A673 (cell line): ENCODE data around the gene VMAC. TPM values are rescaled to one million over a fixed set of nuclear protein-coding genes. Genes with fewer than 3 reads are reported as not detected.
"Not testable (repeated sequence)": the region's sequence is repeated elsewhere in the genome, so short reads cannot be mapped to it uniquely, and the experiment has no call there.

Experiments
- BruUV-seq: library from RNA; stranded (reverse); fragments of 400-500 nt; replicated peaks from 2 replicates; lab custom pipeline; 2021; lab: Mats Ljungman, UMichigan
- CTCF ChIA-PET: fragments of 300-600 bp; sonication (Branson Sonifier 250); formaldehyde crosslinking; loops from one replicate; lab custom pipeline; 2022; ENCODE audit warnings: antibody characterized with exemption; lab: Charles Lee
- POLR2A ChIA-PET: fragments of 300-600 bp; sonication (Branson Sonifier 250); formaldehyde crosslinking; loops from one replicate; lab custom pipeline; 2022; ENCODE audit warnings: antibody characterized with exemption; ENCODE audit not compliant: low non-redundant PET; lab: Charles Lee
- DNase-seq: peaks from one replicate; pipeline ENCODE4 v3.0.0-alpha.2; 2015; ENCODE audit warnings: low spot score
- H3K27ac ChIP-seq: fragments of 200-600 bp; sonication (generic); 2 replicates; pipeline ENCODE4 v1.5.1; 2016; ENCODE audit warnings: mixed run types, low read depth, mild to moderate bottlenecking, mixed read lengths, antibody characterized with exemption, low read length; ENCODE audit not compliant: poor library complexity, severe bottlenecking
- H3K27me3 ChIP-seq: fragments of 200-600 bp; sonication (generic); replicated peaks from 2 replicates; pipeline ENCODE4 v1.6.1; 2017; ENCODE audit warnings: mixed run types, low read depth, mild to moderate bottlenecking, mixed read lengths, antibody characterized with exemption, low read length; ENCODE audit not compliant: insufficient read depth, poor library complexity
- H3K36me3 ChIP-seq: fragments of 200-600 bp; sonication (generic); 2 replicates; pipeline ENCODE4 v1.6.1; 2016; ENCODE audit warnings: mixed run types, mild to moderate bottlenecking, mixed read lengths, antibody characterized with exemption, low read length; ENCODE audit not compliant: insufficient read depth, poor library complexity, severe bottlenecking
- H3K4me1 ChIP-seq: fragments of 200-600 bp; sonication (generic); 2 replicates; pipeline ENCODE4 v1.6.1; 2017; ENCODE audit warnings: mixed run types, mild to moderate bottlenecking, mixed read lengths, antibody characterized with exemption, low read length; ENCODE audit not compliant: insufficient read depth, poor library complexity, severe bottlenecking
- H3K4me3 ChIP-seq: fragments of 200-600 bp; sonication (generic); 2 replicates; pipeline ENCODE4 v1.5.1; 2016; ENCODE audit warnings: low read depth, mixed run types, mild to moderate bottlenecking, mixed read lengths, low read length; ENCODE audit not compliant: poor library complexity, severe bottlenecking
- H3K9me3 ChIP-seq: fragments of 200-600 bp; sonication (generic); 2 replicates; pipeline ENCODE4 v1.6.1; 2016; ENCODE audit warnings: mixed run types, low read depth, mild to moderate bottlenecking, mixed read lengths, antibody characterized with exemption, low read length; ENCODE audit not compliant: poor library complexity, severe bottlenecking
- CTCF ChIP-seq: fragments of 300-800, 200-600 bp; sonication (generic); conservative IDR thresholded peaks from 2 replicates; pipeline ENCODE4 v1.5.1; 2017; ENCODE audit warnings: low read depth, mild to moderate bottlenecking, antibody characterized with exemption, low read length, moderate library complexity, mixed read lengths
- EZH2 ChIP-seq: fragments of 200-600 bp; sonication (generic); IDR thresholded peaks from 2 replicates; pipeline ENCODE4 v1.6.1; 2017; ENCODE audit warnings: borderline replicate concordance, low read depth, mild to moderate bottlenecking, mixed read lengths, antibody characterized with exemption, low read length; ENCODE audit not compliant: poor library complexity, severe bottlenecking
- intact Hi-C: fragments of 100-400 bp; cut with micrococcal nuclease; formaldehyde crosslinking; loops from one replicate; pipeline ENCODE4 v1.10.0; 2022; ENCODE audit not compliant: unreplicated experiment
- total RNA-seq: library from RNA; stranded (reverse); gene quantifications from 2 replicates; pipeline ENCODE4 v1.2.3, GENCODE V29; 2021

The VMAC gene
- total RNA-seq, 1 experiment from 2014 or later = 0.67 TPM

- intact Hi-C loops = no loop called here
- ChIA-PET POLR2A (no interaction called here), CTCF (no interaction called here)
- Histone ChIP-seq H3K4me3 (no peak overlapping the region), H3K27ac (no peak overlapping the region), H3K9me3 (no peaks in the 10 kb centered on the region), H3K4me1 (no peaks in the 10 kb centered on the region), H3K27me3 (no peaks in the 10 kb centered on the region), H3K36me3 (no peaks in the 10 kb centered on the region)
- DNase-seq = no peak
- no TSS peak for BruUV-seq
- TF ChIP-seq CTCF (no peak), EZH2 (no peak)
Measured at GRCh38 chr19:5873617-5874199, 31.0 kb upstream of the VMAC start.

DNA sequence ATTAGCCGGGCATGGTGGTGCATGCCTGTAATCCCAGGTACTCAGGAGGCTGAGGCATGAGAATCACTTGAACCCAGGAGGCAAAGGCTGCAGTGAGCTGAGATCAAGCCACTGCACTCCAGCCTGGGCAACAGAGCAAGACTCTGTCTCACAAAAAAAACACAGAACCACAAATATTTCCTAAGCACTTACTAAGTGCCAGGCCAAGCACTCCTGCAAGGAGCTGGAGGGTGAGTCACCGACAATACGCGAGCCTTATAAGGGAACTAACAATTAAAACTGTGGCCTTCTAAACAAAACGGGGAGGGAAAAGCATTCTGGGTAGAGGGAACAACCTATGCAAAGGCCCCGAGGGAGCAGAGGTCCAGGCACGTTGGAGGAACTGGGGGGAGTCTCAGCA is 30.2 kb upstream of the VMAC start:
- H3K4me1 ChIP-seq, H3K36me3 ChIP-seq, H3K9me3 ChIP-seq, intact Hi-C loops, BruUV-seq, H3K4me3 ChIP-seq, H3K27me3 ChIP-seq, H3K27ac ChIP-seq: not testable (repeated sequence)
- POLR2A ChIA-PET = interaction anchor here (0.6 kb wide), 1 partner anchor 46 kb away, joined by 3 read pairs; no protein-coding TSS in a partner anchor
- peak; percentile 39 for DNase-seq
- CTCF ChIA-PET = interaction anchor here (0.5 kb wide), 1 partner anchor 1796 kb away, joined by 3 read pairs; no protein-coding TSS in a partner anchor

- BruUV-seq = no TSS peak
- H3K36me3 ChIP-seq = no peaks in the 10 kb centered on the region
- no peak overlapping the region for H3K27ac ChIP-seq
- intact Hi-C loops = no loop called here
- TF ChIP-seq EZH2 (no peak), CTCF (no peak)
- H3K27me3 ChIP-seq = peaks cover 8% of the 10 kb centered on the region
- no peaks in the 10 kb centered on the region for H3K4me1 ChIP-seq
- POLR2A ChIA-PET = no interaction called here
- CTCF ChIA-PET = no interaction called here
- no peak for DNase-seq
- H3K4me3 ChIP-seq = no peak overlapping the region
- no peaks in the 10 kb centered on the region for H3K9me3 ChIP-seq
Measured at GRCh38 chr19:5877427-5877826, 27.2 kb upstream of the VMAC start.

DNA sequence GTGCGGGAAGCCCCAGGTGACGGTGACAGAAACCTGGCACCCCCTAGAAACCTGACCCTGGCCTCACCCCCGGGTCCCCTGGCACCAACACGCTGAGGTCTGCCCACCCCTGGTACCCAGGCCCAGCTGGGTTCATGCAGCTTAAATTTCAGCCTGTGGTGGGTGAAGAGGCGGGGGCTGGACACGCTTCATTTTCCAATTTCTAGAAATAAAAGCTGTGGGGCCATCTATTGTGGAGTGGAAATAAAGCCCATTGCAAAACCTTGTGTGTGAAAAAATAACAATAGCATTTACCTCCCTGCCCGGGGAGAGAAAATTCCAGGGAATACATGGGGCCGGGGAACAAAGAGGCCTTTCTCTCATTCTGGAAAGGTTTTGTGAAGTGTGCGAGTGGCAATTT is 26.8 kb upstream of the VMAC start:
- CTCF ChIA-PET = no interaction called here
- no peaks in the 10 kb centered on the region for H3K9me3 ChIP-seq
- H3K27me3 ChIP-seq = peaks cover 8% of the 10 kb centered on the region
- DNase-seq = no peak
- intact Hi-C loops = no loop called here
- no peaks in the 10 kb centered on the region for H3K4me1 ChIP-seq
- H3K36me3 ChIP-seq = no peaks in the 10 kb centered on the region
- TF ChIP-seq EZH2 (no peak), CTCF (no peak)
- POLR2A ChIA-PET = no interaction called here
- BruUV-seq = no TSS peak
- H3K4me3 ChIP-seq = no peak overlapping the region
- H3K27ac ChIP-seq = no peak overlapping the region
